GM18508 (cell line): ENCODE measurements around the gene TMEM150A.
"Not testable (repeated sequence)": the region's sequence is repeated elsewhere in the genome, so short reads cannot be mapped to it uniquely, and the experiment has no call there.

Source experiments
- ATAC-seq: cut with Tn5 transposase; IDR thresholded peaks from one replicate; pipeline ENCODE4 v1.9.1; 2021; ENCODE audit warnings: moderate number of reproducible peaks; ENCODE audit not compliant: insufficient read depth, unreplicated experiment

TMEM150A gene

GRCh38 chr2:85577386-85578242, 24.9 kb downstream of the TMEM150A start, which contains the start of gene VAMP8:
Gene VAMP8, plus strand, starts transcription at chr2:85577586. Its CDS starts 61 bp downstream, at chr2:85577647.
- ATAC-seq = no peak

DNA sequence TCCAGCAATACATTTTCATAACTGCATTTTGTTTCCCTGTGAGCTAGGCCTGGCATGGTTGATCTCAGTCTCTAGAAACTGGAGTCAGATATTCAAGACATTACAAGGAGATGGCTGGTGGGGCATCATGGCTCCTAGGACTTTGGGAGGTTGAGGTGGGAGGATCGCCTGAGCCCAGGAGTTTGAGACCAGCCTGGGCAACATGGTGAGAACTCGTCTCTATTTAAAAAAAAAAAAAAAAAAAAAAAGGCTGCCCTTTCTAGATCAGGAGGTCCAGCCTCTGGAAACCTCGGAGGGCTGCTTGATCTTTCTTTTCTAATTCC, 25.5 kb downstream of the TMEM150A start:
- no peak for ATAC-seq

- no peak for ATAC-seq
Measured at GRCh38 chr2:85575739-85576138, 26.8 kb downstream of the TMEM150A start.

- ATAC-seq = no peak
Measured at GRCh38 chr2:85566265-85566664, 36.2 kb downstream of the TMEM150A start.

DNA sequence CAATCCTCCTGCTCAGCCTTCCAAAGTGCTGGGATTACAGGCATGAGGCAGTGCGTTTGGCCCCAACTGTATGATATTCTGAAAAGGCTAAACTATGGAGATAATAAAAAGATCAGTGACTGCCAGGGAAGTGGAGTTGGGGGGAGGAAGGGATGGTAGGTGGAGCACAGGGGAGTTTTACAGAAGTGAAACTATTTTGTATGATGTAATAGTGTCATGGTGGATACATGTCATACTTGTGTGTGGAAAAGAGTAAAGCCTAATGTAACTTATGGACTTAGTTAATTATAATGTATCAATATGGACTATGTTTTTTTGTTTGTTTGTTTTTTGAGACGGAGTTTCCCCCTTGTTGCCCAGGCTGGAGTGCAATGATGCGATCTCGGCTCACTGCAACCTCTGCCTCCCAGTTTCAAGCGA, 38.3 kb downstream of the TMEM150A start:
- ATAC-seq = no peak

DNA sequence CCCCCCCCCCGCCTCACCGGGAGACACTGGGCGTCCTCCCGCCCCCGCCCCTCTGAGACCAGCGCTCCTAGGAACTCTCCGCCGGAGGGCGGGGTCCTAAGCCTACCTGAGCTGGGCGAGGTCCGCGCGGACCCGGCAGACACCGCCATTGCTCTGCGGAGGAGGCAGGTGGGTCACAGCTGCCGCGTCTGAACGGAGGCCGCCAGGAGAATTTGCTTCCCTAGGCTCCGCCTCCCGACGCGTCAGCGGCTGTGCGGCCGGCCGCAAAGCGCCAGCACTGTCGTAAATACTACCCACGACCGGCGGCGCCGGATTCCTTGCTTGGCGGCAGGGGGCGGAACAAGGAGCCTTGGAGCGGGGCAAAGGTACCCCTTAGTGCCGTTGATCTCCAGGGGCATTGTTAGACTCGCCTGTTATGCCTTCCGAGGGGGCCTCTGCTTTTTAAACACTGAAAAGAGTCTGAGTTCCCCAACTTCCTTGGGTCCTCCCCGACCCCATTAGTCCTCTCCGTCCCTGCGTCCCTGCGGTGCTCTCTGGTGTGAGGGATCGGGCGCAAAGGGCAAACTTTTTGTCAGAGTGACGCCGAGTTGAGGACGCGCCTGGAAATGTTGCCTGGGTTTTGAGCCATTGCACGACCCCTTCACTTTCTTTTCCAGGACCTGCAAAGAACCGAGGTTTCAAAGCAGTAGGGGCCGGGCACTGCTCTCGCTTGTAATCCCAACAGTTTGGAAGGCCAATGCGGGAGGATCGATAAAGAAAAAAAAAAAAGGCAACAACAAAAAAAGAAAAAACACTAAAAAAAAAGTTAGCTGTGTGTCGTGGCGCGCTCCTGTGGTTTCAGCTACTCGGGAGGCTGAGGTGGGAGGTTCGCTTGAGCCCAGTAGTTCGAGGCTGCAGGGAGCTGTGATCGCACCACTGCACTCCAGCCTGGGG, 41.0 kb downstream of the TMEM150A start, which contains the start of gene GGCX:
TSS of gene GGCX (minus strand) at position 214 of the 933 bp plus-strand sequence. CDS start at position 149, 65 bp downstream.
- ATAC-seq = peak; percentile 50

- no peak for ATAC-seq
Measured at GRCh38 chr2:85560812-85561279, 41.7 kb downstream of the TMEM150A start.

GRCh38 chr2:85560403-85560726, 42.1 kb downstream of the TMEM150A start:
- ATAC-seq = not testable (repeated sequence)

- ATAC-seq = no peak
Measured at GRCh38 chr2:85558160-85558559, 44.3 kb downstream of the TMEM150A start.

DNA sequence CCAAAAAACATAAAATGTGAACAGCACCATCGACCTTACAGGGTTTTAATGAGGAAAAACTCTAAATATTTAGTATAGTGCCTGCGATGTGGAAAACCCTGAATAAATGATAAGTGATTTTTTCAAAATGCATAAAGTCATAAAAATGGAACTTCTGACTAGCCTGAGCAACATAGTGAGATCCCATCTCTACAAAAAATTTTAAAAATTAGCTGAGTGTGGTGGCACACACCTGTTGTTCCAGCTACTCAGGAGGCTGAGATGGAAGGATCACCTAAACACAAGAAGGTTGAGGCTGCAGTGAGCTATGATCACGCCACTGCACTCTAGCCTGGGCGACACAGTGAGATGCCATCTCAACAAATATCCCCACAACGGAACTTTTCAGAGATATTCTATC, 45.4 kb downstream of the TMEM150A start:
- ATAC-seq = no peak

GRCh38 chr2:85554980-85555612, 47.4 kb downstream of the TMEM150A start:
- no peak for ATAC-seq

DNA sequence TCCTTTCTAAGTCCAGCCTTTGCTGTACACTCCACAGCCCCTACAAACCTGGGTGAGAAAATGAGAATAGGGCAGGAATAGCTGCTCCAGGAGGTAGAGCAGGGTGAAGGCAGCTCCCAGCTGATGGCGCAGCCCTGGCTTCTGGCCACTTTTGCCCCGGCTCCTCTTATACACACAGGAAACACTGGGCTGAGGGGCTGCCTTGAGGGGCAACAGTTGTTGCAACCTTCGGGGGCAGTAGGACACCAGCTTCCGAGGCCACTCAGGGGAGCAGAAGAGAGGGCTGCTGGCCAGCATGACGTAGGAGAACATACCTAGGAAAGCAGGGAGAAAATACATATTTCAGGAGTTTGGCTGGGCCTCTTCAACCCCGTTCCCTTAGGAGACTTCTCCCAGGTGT, 49.3 kb downstream of the TMEM150A start:
- ATAC-seq = no peak

- no peak for ATAC-seq
Measured at GRCh38 chr2:85551698-85552678, 50.5 kb downstream of the TMEM150A start.

DNA sequence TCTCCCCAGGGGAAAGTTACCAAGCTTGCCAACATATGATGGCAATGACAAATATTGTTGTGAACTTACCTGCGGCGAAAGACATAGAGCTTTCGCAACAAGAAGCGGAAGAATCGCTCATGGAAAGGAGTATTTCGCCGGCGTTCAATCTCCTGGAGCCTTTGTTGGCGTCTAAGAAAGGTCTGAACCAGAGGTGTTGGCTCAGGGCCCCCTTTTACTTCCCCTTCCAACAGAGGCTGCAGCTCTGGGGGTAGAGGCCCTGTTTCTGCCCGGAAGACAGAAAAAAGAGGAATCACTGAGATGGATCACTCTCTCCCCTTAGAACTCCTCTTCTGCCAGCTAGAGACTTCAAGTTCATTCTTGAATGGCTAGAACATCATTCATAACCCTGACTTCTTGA, 52.0 kb downstream of the TMEM150A start:
- ATAC-seq = no peak

DNA sequence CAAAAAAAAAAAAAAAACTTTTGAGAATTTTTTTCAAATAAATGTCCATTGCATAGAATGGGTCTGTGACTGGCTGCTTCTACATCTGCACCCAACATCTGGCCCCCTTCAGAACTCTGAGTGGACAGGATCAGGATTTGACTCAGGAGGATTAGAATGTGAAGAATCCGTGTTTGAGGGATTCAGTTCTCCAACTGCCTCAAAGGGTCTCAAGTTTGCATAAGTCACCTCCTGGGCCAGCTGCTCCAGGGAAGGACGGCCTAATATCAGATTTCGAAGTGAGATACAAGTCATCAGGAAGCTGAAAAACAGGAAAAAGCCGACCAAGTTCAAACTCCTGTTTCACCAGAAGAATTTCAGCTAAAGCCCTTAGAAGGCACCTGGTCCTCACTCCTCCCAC, 52.7 kb downstream of the TMEM150A start:
- no peak for ATAC-seq

GRCh38 chr2:85549095-85549494, 53.4 kb downstream of the TMEM150A start:
- ATAC-seq = no peak

- no peak for ATAC-seq
Measured at GRCh38 chr2:85548608-85548900, 53.9 kb downstream of the TMEM150A start.
